MM.1S (cell line): ENCODE measurements around the gene IL3.

Experiments used
- DNase-seq: peaks from one replicate; pipeline ENCODE4 v3.0.0-alpha.2; 2015
- H2AFZ ChIP-seq: fragments of 300-600 bp; sonication (generic); 2 replicates; pipeline ENCODE4 v1.6.0; 2016; ENCODE audit warnings: antibody characterized with exemption, low read length
- H3F3A ChIP-seq: fragments of 300-600 bp; sonication (generic); 2 replicates; pipeline ENCODE4 v1.6.1; 2016; ENCODE audit warnings: mild to moderate bottlenecking, antibody characterized with exemption, low read length, moderate library complexity, mixed read lengths; ENCODE audit not compliant: insufficient read depth
- H3K27ac ChIP-seq: fragments of 300-600 bp; sonication (generic); 2 replicates; pipeline ENCODE4 v1.5.1; 2016; ENCODE audit warnings: mild to moderate bottlenecking, low read length
- H3K27me3 ChIP-seq: fragments of 300-600 bp; sonication (generic); replicated peaks from 2 replicates; pipeline ENCODE4 v1.6.0; 2016; ENCODE audit warnings: low read length; ENCODE audit not compliant: insufficient read depth
- H3K36me3 ChIP-seq: fragments of 300-600 bp; sonication (generic); replicated peaks from 2 replicates; pipeline ENCODE4 v1.6.1; 2016; ENCODE audit warnings: mild to moderate bottlenecking, low read length, mixed read lengths; ENCODE audit not compliant: insufficient read depth
- H3K4me1 ChIP-seq: fragments of 300-600 bp; sonication (generic); 2 replicates; pipeline ENCODE4 v1.6.1; 2016; ENCODE audit warnings: low read length, mixed read lengths
- H3K4me2 ChIP-seq: fragments of 300-600 bp; sonication (generic); 2 replicates; pipeline ENCODE4 v1.6.0; 2016; ENCODE audit warnings: low read depth, low read length
- H3K4me3 ChIP-seq: fragments of 300-600 bp; sonication (generic); 2 replicates; pipeline ENCODE4 v1.5.1; 2016; ENCODE audit warnings: low read length, mixed read lengths
- H3K79me2 ChIP-seq: fragments of 300-600 bp; sonication (generic); 2 replicates; pipeline ENCODE4 v1.6.1; 2016; ENCODE audit warnings: mixed run types, low read length, mixed read lengths
- H3K9ac ChIP-seq: fragments of 300-600 bp; sonication (generic); 2 replicates; pipeline ENCODE4 v1.6.1; 2016; ENCODE audit warnings: low read length, mixed read lengths
- H3K9me2 ChIP-seq: fragments of 300-600 bp; sonication (generic); replicated peaks from 2 replicates; pipeline ENCODE4 v1.6.1; 2016; ENCODE audit warnings: mild to moderate bottlenecking, low read length, mixed read lengths; ENCODE audit not compliant: insufficient read depth
- H3K9me3 ChIP-seq: fragments of 300-600 bp; sonication (generic); replicated peaks from 2 replicates; pipeline ENCODE4 v1.6.1; 2016; ENCODE audit warnings: mild to moderate bottlenecking, low read length, mixed read lengths; ENCODE audit not compliant: insufficient read depth
- H4K20me1 ChIP-seq: fragments of 300-600 bp; sonication (generic); 2 replicates; pipeline ENCODE4 v1.6.1; 2016; ENCODE audit warnings: mild to moderate bottlenecking, low read length, moderate library complexity, mixed read lengths; ENCODE audit not compliant: insufficient read depth
- CTCF ChIP-seq: fragments of 300-600 bp; sonication (generic); IDR thresholded peaks from 2 replicates; pipeline ENCODE4 v1.5.1; 2016; ENCODE audit warnings: antibody characterized with exemption, low read length, mixed read lengths
- EZH2 ChIP-seq: fragments of 300-600 bp; sonication (generic); optimal IDR thresholded peaks from 2 replicates; pipeline ENCODE3; 2017; ENCODE audit warnings: low read depth, mild to moderate bottlenecking, antibody characterized with exemption, low read length, mixed read lengths
- EZH2phosphoT487 ChIP-seq: fragments of 300-600 bp; sonication (generic); IDR thresholded peaks from 2 replicates; pipeline ENCODE4 v1.6.1; 2018; ENCODE audit warnings: antibody characterized with exemption, low read length

Gene IL3

GRCh38 chr5:132026516-132027008 lies 33.9 kb upstream of the IL3 start:
- DNase-seq = no peak
- H3K27ac ChIP-seq = no peak overlapping the region
- no peaks in the 10 kb centered on the region; the same call in 1 of the 2 replicates for H3F3A ChIP-seq
- no peak overlapping the region for H3K4me3 ChIP-seq
- H2AFZ ChIP-seq = no peak overlapping the region
- no peaks in the 10 kb centered on the region for H3K9me2 ChIP-seq
- H3K9ac ChIP-seq = no peak overlapping the region
- peaks cover 40% of the 10 kb centered on the region for H3K27me3 ChIP-seq
- no peak for TF ChIP-seq CTCF
- no peak for TF ChIP-seq EZH2
- TF ChIP-seq EZH2phosphoT487 = no peak
- H3K79me2 ChIP-seq = no peaks in the 10 kb centered on the region
- H4K20me1 ChIP-seq = no peaks in the 10 kb centered on the region
- H3K4me2 ChIP-seq = no peak overlapping the region
- no peaks in the 10 kb centered on the region for H3K9me3 ChIP-seq
- H3K4me1 ChIP-seq = no peaks in the 10 kb centered on the region
- no peaks in the 10 kb centered on the region for H3K36me3 ChIP-seq

GRCh38 chr5:132027027-132027426 lies 33.4 kb upstream of the IL3 start:
- Histone ChIP-seq H3K36me3 (no peaks in the 10 kb centered on the region), H3K9me3 (no peaks in the 10 kb centered on the region), H3F3A (no peaks in the 10 kb centered on the region), H3K27me3 (peaks cover 36% of the 10 kb centered on the region), H2AFZ (no peak overlapping the region), H4K20me1 (no peaks in the 10 kb centered on the region), H3K4me2 (no peak overlapping the region), H3K9me2 (no peaks in the 10 kb centered on the region), H3K27ac (no peak overlapping the region), H3K9ac (no peak overlapping the region), H3K4me1 (no peaks in the 10 kb centered on the region), H3K79me2 (no peaks in the 10 kb centered on the region), H3K4me3 (no peak overlapping the region)
- no peak for DNase-seq
- TF ChIP-seq EZH2 (no peak), CTCF (no peak), EZH2phosphoT487 (no peak)

GRCh38 chr5:132029609-132030330 lies 30.7 kb upstream of the IL3 start:
- peaks cover 8% of the 10 kb centered on the region; the same call in 1 of the 2 replicates for H3K27me3 ChIP-seq
- no peaks in the 10 kb centered on the region for H3K4me1 ChIP-seq
- H3K9ac ChIP-seq = no peak overlapping the region

More at GRCh38 chr5:132029609-132030330, 30.7 kb upstream of the IL3 start:
- DNase-seq = no peak
- no peak overlapping the region for H3K4me3 ChIP-seq
- H3K9me2 ChIP-seq = no peaks in the 10 kb centered on the region
- no peaks in the 10 kb centered on the region for H3K36me3 ChIP-seq
- no peak overlapping the region for H3K4me2 ChIP-seq
- H2AFZ ChIP-seq = no peak overlapping the region
- H3K9me3 ChIP-seq = no peaks in the 10 kb centered on the region
- H3K27ac ChIP-seq = no peak overlapping the region
- TF ChIP-seq EZH2 (no peak), CTCF (no peak), EZH2phosphoT487 (no peak)
- H3F3A ChIP-seq = no peaks in the 10 kb centered on the region
- H4K20me1 ChIP-seq = no peaks in the 10 kb centered on the region
- no peaks in the 10 kb centered on the region for H3K79me2 ChIP-seq
